HepG2 (cell line): Measurements from ENCODE around the gene TOM1L2. TPM values are rescaled to one million over a fixed set of nuclear protein-coding genes. Genes with fewer than 3 reads are reported as not detected.

Experiments
- ATRX ChIP-seq: sonication (generic); formaldehyde crosslinking; IDR thresholded peaks from 2 replicates; pipeline ENCODE4 v1.4.0; 2020; ENCODE audit warnings: missing genetic modification reagents, borderline replicate concordance
- ESRRA ChIP-seq: sonication (generic); formaldehyde crosslinking; IDR thresholded peaks from 2 replicates; pipeline ENCODE4 v1.5.1; 2020; ENCODE audit warnings: mild to moderate bottlenecking, low read depth, missing genetic modification reagents
- PBX3 ChIP-seq: sonication (generic); formaldehyde crosslinking; IDR thresholded peaks from 2 replicates; pipeline ENCODE4 v1.8.1; 2023; ENCODE audit warnings: missing genetic modification reagents, inconsistent platforms, borderline replicate concordance
- SP2 ChIP-seq: sonication (generic); formaldehyde crosslinking; IDR thresholded peaks from 2 replicates; pipeline ENCODE4 v1.5.1; 2020; ENCODE audit warnings: mild to moderate bottlenecking, missing genetic modification reagents
- TGIF2 ChIP-seq: IDR thresholded peaks from 2 replicates; pipeline ENCODE4 v1.6.1; 2016; ENCODE audit warnings: control low read depth, missing compliant biosample characterization
- ZBTB40 ChIP-seq, 2 experiments: fragments of 450-650 bp in 1 of 2; sonication (generic) in 1 of 2; formaldehyde crosslinking in 1 of 2; IDR thresholded peaks; 2 replicates each; pipeline versions ENCODE4 v1.6.1 to v1.8.0; 2016 to 2022; ENCODE audit warnings: antibody characterized with exemption in 1 of 2, mild to moderate bottlenecking in 1 of 2, missing genetic modification reagents in 1 of 2
- ZBTB7B ChIP-seq: sonication (generic); formaldehyde crosslinking; IDR thresholded peaks from 2 replicates; pipeline ENCODE4 v1.4.0; 2020; ENCODE audit warnings: missing genetic modification reagents
- ZHX1 ChIP-seq: sonication (generic); formaldehyde crosslinking; IDR thresholded peaks from 2 replicates; pipeline ENCODE4 v1.8.1; 2022; ENCODE audit warnings: low read depth, mild to moderate bottlenecking, missing genetic modification reagents
- ZMYM3 ChIP-seq: sonication (generic); formaldehyde crosslinking; IDR thresholded peaks from 2 replicates; pipeline ENCODE4 v1.5.1; 2020; ENCODE audit warnings: mild to moderate bottlenecking, missing genetic modification reagents
- ZNF230 ChIP-seq: sonication (generic); formaldehyde crosslinking; IDR thresholded peaks from 2 replicates; pipeline ENCODE4 v1.4.0; 2020; ENCODE audit warnings: mild to moderate bottlenecking, missing genetic modification reagents
- ZNF329 ChIP-seq: sonication (generic); formaldehyde crosslinking; IDR thresholded peaks from 2 replicates; pipeline ENCODE4 v1.9.0; 2021; ENCODE audit warnings: low read depth, mild to moderate bottlenecking, missing genetic modification reagents
- ZNF552 ChIP-seq: sonication (generic); formaldehyde crosslinking; IDR thresholded peaks from 2 replicates; pipeline ENCODE4 v1.9.0; 2022; ENCODE audit warnings: missing genetic modification reagents, mild to moderate bottlenecking, borderline replicate concordance
- ZNF577 ChIP-seq: sonication (generic); formaldehyde crosslinking; IDR thresholded peaks from 2 replicates; pipeline ENCODE4 v1.4.0; 2020; ENCODE audit warnings: mild to moderate bottlenecking, low read depth, missing genetic modification reagents, borderline replicate concordance
- ZNF605 ChIP-seq: sonication (generic); formaldehyde crosslinking; IDR thresholded peaks from 2 replicates; pipeline ENCODE4 v1.8.0; 2022; ENCODE audit warnings: mild to moderate bottlenecking, missing genetic modification reagents
- ZNF746 ChIP-seq: sonication (generic); formaldehyde crosslinking; IDR thresholded peaks from 2 replicates; pipeline ENCODE4 v1.8.0; 2022; ENCODE audit warnings: mild to moderate bottlenecking, missing genetic modification reagents
- polyA plus RNA-seq, 8 experiments: library from polyadenylated mRNA; depleted of rRNA in 3 of 8; stranded (reverse) in 7 of 8; unstranded in 1 of 8; fragments of >200 nt; fragmentation: Illumina TruSeq in 4 of 8; extraction: Trizol in 4 of 8; gene quantifications; 2 replicates each; pipeline versions ENCODE4 v1.2.1 to v1.2.3, GENCODE V29; 2011 to 2016; ENCODE audit warnings: low read depth in 4 of 8, missing spikeins in 1 of 8, mixed read lengths in 1 of 8; ENCODE audit not compliant: insufficient read depth in 1 of 8
- total RNA-seq, 5 experiments: library from RNA; depleted of rRNA; stranded (reverse); fragments of >200 nt; fragmentation: Illumina TruSeq; extraction: Trizol; gene quantifications; 2 replicates each; pipeline ENCODE4 v1.2.3, GENCODE V29; 2016; ENCODE audit warnings: low read depth in 1 of 5

TOM1L2 gene
- total and polyA plus RNA-seq, 2 of the 13 experiments (the other 11 are each of a cell fraction or from before 2014, with no cell fraction given) = 4.7 to 7.4 TPM

GRCh38 chr17:17859909-17860765 is 112.1 kb downstream of the TOM1L2 start (continued):
- TF ChIP-seq ESRRA (CRISPR knock-in tag) (no peak), ZNF230 (CRISPR knock-in tag) (0 out of 2 replicates have a peak, but pooled peaks have one; percentile 47), ZNF605 (no peak), TGIF2 (CRISPR knock-in tag) (0 out of 2 replicates have a peak, but pooled peaks have one; percentile 33), ZNF329 (CRISPR knock-in tag) (no peak), ZNF746 (no peak), ZNF552 (CRISPR knock-in tag) (no peak), ATRX (CRISPR knock-in tag) (no peak), PBX3 (no peak), ZBTB40 (IDR thresholded peaks at IDR 0.05) (no peak), ZBTB40 (CRISPR knock-in tag; IDR thresholded peaks at IDR 0.05) (no peak), ZHX1 (CRISPR knock-in tag) (no peak), ZBTB7B (CRISPR knock-in tag) (0 out of 2 replicates have a peak, but pooled peaks have one; percentile 62), SP2 (CRISPR knock-in tag) (no peak), ZMYM3 (no peak), ZNF577 (no peak)
